NCI-H510A treated with DMSO at 0.1 percent for 48 hours (cell line): ENCODE data around the gene ATG10.

ENCODE experiments used
- DNase-seq: peaks from one replicate; lab custom pipeline; 2025; lab: John Stamatoyannopoulos, UW

The ATG10 gene

DNA sequence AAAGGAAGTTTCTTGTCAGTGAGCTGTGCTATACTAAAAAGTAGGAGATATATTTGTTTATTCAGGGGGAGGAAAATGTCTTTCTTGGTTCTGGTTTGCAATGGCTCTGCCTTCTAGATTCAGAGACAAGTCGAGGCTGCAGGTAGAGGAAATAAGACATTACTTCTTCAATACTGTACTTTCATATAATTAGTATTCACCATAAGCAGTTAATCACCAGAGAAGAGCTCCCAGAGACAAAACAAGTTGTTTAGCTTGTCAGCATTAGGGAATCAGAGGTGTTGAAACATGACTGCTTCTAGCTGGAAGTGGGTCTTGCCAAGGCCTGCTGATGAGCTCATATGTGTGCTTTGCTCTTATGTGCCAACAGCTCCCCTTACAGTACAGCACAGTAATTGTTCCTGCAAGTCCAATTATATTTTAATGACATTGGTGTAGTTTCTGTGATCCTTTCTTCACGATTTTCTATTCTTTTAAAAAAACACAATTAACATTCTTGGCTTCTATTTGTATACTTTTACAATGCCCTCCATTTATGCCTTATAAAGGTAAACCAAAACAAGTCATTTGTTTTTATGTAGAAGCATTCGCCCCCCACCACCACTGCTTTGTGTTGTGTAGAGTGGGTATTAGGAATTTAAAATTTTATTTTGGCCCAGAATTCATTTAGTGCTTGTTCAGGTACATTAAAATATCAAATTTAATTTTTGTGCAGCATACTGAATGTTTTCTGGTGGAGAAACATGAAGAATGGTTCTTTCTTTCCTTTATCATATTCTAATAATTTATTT is 194.1 kb downstream of the ATG10 start:
- DNase-seq: peak; percentile 78

DNA sequence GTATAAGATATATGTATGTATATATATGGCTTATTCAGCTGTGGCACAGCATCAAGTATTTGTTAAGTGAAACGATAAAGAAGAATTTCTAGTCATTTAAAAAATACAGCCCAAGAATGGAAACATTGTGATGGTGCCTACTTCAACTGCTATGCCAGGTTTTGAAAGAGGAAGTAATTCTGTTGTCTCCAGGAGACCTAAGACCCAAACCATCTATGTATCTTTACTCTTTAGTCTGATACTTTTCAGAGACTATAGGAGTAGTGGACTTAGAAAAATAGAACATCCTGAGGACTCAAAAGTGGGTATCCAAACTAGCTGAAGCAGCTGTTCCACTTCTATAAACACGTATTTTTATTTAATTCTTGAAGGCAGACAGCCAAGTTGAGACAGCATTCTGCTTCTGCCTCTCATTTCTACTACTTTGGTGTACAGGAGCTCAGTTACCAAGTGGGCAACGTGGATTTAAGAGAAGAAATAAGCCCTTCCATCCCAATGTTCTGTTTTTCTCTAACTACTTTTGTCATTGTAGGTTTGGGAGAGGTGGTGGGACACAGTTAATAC is 195.6 kb downstream of the ATG10 start:
- no peak for DNase-seq

DNA sequence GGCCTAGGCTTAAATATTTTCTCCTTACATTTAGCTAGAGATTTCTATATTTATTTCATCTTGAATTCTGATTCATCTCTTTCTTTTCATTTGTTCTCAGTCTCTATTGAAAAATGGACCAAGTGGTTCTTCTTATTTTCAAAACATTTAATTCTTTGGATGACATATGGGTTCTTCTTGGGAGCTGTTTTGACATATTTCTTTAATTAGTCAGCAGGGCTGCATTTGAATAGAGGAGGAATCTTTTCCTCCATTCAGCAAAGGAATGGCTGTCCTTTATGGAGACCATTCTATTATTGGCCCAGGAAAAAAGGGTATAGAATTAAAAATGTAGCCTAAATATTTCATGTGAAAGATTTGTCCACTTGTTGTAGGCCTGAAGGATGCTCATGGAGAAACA is 196.5 kb downstream of the ATG10 start:
- no peak for DNase-seq

DNA sequence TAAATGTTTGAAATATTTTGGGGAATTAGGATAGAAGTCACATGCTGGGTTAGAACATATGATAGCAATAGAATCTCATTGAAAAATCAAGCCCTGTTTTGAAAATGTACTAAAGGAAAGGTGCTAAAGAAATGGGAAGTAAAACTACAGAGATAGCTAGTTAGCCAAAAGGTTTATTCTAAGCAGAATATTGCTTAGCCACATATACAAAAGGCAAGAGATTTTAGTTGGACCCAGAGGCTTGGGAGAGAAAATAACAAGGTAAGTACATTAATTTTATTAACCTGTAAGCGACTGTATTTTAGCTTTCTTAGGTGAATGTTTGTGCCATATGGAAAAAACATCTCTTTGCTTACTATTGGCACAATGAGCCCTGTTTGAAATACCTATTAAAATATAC is 198.1 kb downstream of the ATG10 start:
- DNase-seq: no peak

DNA sequence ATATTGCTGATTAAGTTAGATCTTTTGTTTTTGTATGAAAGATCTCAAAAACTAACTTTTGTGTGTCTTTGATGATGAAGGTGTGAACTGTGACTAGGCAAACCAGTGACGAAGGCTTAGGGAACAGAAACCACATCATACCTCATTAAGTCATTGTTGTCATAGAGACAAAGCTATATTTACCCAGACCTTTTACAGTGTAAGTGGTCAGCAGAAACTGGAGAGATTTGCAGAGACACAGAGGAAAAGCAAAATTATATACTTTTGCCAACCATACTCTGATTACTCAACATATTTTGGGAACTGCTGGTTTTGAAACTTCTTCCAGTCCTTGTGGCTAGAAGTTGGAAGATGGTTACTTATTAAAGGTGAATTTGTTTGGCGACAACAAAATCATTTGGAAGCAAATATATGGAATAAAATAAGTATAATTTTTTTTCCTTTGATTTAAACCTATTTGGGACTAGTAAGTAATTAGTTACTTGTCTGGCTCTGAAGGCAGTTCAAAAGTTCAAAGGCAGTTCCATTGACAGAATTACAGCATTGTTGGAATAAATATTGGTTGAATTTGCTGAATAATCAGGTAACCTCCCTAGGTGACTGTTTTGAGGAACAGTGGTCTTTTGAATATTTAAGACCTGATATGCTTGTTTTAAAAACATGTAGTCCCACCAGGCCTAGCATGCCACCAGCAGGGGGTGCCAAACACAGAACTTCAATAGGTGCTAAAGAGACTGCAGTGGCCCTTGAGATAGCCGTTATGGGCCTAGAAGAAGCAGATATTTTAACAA is 202.5 kb downstream of the ATG10 start:
- peak; percentile 5 for DNase-seq

DNA sequence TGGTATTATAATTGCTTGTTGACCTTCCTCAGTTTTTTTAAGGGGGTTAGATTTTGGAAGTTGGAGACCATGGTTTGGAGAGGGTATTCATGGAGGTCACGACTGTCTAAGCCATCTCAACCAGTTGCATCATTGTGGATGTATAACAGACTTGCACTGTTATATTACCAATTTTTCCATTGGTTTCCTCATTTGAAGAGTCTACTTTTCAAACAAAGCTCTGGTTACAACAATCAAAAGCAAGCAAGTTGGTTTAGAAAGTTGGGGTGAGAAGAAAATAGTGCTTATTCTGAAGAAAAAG is 203.0 kb downstream of the ATG10 start:
- no peak for DNase-seq

DNA sequence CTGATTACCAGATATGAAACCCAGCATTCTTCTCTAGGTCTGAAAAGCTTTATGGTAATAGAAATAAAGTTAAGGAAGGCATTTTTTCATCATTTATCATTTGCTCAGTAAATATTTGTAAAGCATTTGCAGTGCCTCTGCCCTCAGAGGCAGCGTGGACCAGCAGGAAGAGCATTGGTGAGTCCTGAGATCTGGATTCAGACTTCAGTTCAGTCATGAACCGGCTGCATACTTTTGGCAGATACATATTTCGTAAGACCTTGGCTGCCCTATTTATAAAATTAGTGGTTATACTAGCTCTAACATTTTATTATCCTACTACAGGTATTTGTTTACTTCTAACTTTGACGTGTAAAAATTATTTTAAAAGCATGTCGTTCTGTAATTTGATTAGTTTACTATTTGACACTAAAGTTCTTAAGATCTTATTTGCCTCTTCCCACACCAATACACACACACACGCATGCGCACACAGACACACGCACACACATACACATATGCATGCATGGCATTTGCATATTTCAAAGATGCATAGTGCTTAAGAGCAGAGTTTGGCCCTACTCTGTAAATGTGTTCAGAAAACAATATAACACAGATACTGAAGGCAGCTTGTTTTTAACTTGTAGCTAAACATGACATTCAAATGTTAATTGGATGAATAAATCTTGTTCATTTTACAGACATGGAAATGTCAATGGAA is 204.4 kb downstream of the ATG10 start:
- no peak for DNase-seq

DNA sequence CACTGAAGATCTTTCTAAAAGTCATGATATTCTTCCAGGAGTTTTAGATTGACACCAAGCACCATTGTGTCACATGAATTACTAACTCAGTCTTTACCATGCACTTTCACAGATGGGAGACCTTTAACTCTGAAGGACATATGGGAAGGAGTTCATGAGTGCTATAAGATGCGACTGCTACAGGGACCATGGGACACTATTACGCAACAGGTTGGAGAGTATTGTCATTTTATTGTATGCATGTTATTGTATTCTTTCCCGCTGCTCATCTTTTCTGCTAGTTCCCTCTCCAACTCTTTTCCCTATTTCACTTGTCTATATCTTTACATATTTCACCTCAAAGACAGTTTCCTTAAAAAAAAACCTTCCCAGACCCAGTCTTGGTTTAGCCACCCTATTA is 206.6 kb downstream of the ATG10 start:
- no peak for DNase-seq

DNA sequence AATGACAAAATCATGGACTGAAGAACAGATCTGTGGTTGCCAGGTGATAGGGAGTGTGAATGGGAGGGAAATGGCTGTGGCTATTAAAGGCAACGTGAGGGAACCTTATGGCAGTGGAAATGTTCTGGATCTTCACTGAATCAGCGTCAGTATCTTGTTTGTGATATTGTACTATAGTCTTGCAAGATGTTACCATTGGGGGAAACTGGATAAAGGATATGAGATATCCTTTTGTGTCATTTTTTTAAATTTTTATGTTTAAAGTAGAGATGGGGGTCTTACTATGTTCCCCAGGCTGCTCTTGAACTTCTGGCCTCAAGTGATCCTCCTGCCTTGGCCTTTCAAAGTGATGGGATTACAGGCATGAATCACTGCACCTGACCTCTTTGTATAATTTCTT is 210.8 kb downstream of the ATG10 start:
- DNase-seq: no peak

DNA sequence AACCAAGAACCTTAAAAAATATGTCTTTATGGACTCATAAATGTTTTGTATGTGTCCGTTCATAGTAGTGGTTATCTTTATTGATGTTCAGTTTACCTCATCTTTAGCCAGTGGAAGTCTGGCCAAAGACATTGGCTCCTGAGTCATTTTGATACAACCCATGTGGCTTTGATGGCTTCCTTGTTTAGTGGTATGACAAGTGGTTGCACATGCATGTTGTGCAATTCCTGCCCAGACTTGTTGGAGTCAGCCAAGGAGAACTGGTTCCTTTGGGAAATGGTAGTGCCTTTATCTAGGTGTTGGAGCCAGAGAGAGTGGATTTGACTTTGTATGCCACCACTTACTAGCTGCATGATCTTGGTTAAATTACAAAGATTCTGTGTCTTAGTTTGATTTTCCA is 212.0 kb downstream of the ATG10 start:
- DNase-seq: no peak

DNA sequence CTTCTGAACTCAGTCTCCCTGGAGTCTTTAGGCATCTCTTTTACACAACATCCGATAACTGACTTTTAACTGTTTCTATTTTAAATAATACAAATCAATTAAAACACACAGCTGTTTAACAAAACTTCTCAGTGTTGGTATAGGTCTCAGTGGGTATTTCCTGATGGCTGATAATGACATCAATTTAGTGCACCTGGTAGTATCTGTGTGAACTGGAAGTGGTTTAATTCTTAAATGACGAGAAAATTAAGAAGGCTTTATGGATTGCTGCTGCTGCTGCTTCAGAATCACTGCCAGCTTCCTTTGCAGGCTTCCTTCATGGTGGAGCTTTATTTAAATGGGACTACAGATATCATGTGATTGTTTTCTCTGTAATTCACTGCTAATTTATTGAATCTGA is 214.0 kb downstream of the ATG10 start:
- no peak for DNase-seq

DNA sequence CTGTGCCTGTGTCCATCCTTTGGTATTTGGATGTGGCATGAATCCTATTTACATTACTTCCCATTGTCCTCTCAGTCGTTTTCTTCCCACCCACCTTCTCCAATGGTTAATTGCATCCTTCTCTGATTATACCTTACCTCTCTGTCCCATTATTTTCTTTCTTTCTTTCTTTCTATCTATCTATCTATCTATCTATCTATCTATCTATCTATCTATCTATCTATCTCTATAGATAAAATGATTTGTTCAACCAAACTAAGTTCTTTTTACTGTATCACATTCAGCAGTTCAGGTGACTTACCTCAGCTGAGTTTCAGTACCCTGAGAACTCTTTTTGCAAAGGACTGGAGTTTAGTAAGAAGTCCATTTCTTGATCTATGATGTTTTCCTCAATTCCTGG is 225.7 kb downstream of the ATG10 start:
- no peak for DNase-seq

DNA sequence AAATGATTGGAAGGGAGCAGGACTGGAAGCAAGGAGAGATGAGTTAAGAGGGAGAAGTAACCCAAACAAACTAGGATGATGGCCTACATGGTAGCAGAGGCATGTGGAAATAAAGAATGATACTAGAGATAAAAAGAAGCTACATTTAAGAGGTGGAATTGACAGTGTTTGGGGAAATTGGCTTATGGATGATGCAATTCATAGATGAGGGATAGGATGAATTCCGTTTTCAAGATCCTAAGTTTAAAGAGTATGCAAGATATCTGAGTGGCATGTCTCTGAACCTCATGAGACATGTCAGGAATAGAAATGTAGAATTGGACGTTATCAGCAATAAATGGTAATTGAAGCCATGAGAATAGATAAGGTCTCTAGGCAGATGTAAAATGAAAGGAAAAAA is 232.7 kb downstream of the ATG10 start:
- no peak for DNase-seq

DNA sequence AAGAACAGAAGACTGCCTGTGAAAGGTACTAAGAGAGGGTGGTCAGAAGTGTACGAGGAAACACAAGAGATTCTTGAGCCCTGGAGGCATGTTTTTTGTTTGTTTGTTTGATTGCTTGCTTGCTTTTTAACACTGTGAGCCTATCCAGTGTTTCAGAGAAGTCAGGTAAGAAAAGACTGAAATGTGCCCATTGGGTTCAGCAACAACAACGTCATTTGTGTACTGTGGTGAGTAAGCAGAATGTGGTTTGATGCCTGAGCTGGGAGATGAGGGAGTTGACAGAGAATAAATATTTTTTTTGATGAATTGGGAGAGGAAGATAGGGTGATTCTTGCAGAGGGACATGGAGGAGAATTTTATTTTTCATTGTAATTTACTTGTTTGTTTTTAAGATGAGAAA is 233.2 kb downstream of the ATG10 start:
- no peak for DNase-seq

DNA sequence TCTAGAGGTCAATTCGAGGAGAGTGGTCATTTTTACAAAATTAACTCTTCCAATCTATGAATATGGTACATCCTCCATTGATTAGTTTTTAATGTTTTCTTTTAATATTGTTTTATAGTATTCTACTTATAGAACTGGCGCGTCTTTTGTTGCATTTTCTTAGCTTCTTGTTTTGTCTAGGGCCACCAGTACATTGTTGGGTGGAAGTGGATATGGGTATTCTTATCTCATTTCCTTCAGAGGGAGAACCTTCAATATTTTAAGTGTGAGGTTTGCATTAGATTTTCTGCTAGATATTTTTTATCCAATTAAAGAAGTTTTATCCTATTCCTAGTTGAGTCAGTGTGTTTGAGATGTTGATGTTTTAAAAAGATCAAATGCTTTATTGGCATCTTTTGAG is 236.5 kb downstream of the ATG10 start:
- no peak for DNase-seq

DNA sequence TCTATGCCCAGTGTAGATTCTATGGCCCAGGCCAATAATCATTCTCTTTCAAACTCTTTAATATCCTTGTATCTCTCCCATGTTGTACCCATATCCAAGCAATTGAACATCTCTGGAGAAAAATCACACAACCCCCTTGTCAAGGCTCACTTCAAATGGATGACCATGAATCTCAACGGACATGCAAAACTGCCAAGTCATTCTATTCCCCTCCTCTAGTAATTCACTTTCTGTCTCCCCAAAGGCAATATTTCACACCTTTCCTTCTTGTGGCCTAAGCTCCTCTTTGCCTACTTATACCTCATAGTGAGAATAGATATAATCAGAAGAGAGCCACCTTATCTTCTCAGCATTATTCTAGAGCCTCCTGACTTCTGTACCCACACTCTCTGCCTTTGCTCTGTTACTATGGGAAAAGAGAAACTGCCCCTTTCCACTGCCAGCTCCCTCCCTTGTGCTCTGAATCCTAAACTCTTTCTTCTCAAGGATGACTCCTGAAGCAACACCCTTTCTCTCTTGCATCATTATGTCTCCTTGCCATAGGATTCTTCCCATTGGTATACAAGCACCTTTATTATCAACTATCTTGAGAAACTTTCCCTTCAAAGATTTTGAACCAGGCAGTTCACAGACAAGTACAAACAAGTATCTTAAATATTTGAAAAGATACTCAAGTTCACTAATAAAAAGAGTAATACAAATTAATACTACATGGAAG is 240.2 kb downstream of the ATG10 start:
- DNase-seq: no peak

DNA sequence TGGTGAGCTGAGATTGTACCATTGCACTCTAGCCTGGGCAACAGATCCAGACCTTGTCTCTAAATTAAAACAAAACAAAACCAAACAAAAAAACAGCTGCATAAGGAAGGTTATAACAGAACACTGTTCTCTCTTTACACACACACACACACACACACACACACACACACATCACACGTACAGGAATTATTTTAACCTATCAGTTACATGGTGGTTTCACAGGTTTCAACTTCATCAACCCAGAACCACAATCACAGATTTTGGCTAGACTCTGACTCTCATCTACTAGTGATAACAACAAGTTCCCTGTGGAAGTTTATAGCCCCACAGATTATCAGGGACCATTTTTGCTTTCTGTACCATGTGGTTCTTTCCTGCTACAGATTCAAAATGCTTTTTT is 246.1 kb downstream of the ATG10 start:
- DNase-seq: no peak

DNA sequence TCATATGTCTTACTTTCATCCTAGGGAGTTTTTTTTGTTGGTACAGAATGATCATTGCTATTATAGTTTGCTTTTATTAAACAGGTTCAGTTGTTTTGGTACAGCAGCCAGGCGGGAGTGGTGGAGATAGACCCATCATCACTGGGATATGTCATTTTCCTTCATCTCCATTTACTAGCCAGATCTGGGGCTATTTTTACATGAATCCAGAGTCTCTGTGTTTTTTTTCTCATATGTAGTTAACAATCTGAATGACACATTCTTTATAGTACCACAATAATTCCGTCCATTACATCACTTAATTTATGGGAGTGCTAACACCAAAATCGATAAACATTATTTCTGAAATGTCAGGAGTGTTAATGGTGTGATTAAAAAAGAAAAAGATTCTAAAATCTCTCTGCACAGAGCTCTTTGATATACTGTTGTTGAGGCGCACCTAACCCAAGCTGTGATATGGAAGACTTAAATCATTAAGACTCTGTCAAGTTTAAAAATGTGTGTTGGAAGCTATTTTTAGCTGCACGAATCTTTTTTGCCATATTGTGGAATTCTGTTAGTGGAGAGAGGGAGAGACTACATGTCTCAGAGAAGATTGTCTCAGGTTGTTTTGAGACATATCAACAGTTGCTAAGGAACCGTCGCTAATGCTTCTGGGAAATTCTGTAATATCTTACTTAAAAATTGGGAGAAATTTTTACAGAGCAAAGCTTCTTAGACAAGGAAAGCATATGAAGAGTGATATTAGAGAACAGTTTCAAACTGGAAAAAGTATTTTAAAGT is 246.7 kb downstream of the ATG10 start:
- DNase-seq: no peak

DNA sequence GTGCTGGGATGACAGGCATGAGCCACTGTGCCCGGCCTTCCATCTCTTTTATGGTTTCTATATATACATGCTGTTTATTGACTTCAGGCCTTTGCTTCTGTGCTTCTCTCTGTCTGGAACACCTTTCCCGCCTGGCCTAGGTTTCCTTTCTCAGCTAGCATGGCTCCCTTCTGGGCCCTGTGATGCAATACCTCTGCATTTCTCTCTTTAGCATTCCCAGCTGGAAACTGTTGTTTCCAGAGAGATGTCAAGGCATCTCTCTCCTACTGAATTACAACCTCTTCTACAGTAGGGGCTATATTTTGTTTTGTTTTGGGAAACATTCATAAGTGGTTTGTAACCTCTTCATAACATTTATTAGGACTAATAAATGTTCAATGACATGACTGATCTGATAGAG is 249.2 kb downstream of the ATG10 start:
- DNase-seq: no peak

DNA sequence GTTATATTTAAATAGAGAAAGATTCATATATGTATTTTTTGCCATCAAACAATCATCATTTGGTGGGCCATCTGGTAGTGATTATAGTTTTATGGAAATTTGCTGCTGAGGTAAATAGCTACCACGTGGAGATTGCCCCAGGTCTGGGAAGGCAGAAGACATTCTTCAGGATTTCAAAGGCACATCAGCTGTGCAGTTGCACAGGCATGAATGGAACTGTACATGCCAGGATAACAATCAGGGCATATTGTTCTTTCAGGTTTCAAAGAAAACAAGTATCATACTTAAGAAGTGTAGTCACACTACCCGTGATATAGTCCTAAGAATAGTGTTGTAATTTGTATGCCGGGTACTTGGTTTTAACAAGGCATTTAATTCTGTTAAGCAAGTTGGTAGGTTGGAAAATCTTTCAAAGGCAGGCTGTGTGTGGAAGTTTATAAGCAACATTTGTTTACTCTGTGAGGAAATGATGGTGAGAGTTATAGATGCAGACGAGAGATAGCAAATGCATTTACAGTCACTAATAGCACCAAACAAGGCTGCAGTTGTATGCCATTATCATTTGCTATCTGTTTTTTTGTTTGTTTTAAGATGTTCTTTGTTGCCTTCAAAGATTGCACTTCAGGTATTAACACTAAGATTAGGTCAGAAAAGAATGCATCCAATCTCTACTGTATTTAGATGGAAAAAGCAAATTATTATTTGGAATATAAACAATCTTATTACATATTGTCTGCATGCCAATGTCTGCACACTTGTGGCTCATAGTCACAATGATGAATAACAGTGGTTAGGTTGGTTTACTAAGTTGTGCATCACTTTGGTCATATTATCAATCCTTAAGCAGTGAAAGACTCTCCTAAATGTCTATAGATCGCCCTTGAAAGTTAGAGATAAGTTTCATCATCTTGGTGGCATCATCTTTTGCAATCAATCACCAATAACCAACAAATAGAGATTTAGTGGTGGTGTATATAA is 251.1 kb downstream of the ATG10 start:
- DNase-seq: no peak
